Memory B cell (primary cell): ENCODE results near the gene SSTR5.

Experiments
- ATAC-seq: fragments of 150-1000 bp; cut with Tn5 transposase; 2 replicates; pipeline ENCODE4 v1.10.0; 2021; ENCODE audit warnings: low read depth, mild to moderate bottlenecking, moderate library complexity
- DNase-seq, 2 donors: peaks; one replicate each; pipeline ENCODE4 v3.0.0; 2022; ENCODE audit warnings: low spot score in 2 of 2
- H3K27ac Mint-ChIP-seq: one replicate; pipeline ENCODE4 v1.8.0; 2022; ENCODE audit warnings: mild to moderate bottlenecking, moderate library complexity, mixed read lengths
- H3K27me3 Mint-ChIP-seq: one replicate; pipeline ENCODE4 v1.8.0; 2022; ENCODE audit warnings: mixed read lengths
- H3K36me3 Mint-ChIP-seq: one replicate; pipeline ENCODE4 v1.8.0; 2022; ENCODE audit warnings: mild to moderate bottlenecking, mixed read lengths
- H3K4me1 Mint-ChIP-seq: one replicate; pipeline ENCODE4 v1.8.0; 2022; ENCODE audit warnings: mixed read lengths
- H3K4me3 Mint-ChIP-seq: one replicate; pipeline ENCODE4 v1.8.0; 2022; ENCODE audit warnings: mild to moderate bottlenecking, moderate library complexity, mixed read lengths
- H3K9me3 Mint-ChIP-seq: one replicate; pipeline ENCODE4 v1.8.0; 2022; ENCODE audit warnings: mixed read lengths

The SSTR5 gene

GRCh38 chr16:1100084-1100800, 27.7 kb downstream of the SSTR5 start:
- DNase-seq (no peak), ATAC-seq (no peak)
- no peaks in the 10 kb centered on the region for H3K36me3 Mint-ChIP-seq
- H3K9me3 Mint-ChIP-seq: no peaks in the 10 kb centered on the region
- no peak overlapping the region for H3K4me3 Mint-ChIP-seq
- H3K27ac Mint-ChIP-seq: no peak overlapping the region
- H3K27me3 Mint-ChIP-seq: peaks cover 3% of the 10 kb centered on the region
- no peaks in the 10 kb centered on the region for H3K4me1 Mint-ChIP-seq

- peaks cover 6% of the 10 kb centered on the region for H3K27me3 Mint-ChIP-seq
- no peak overlapping the region for H3K4me3 Mint-ChIP-seq
- H3K36me3 Mint-ChIP-seq: no peaks in the 10 kb centered on the region
- DNase-seq: no peak
- H3K9me3 Mint-ChIP-seq: no peaks in the 10 kb centered on the region
- H3K4me1 Mint-ChIP-seq: peaks cover 4% of the 10 kb centered on the region
- no peak for ATAC-seq
- no peak overlapping the region for H3K27ac Mint-ChIP-seq
Measured at GRCh38 chr16:1101133-1101532, 28.6 kb downstream of the SSTR5 start.

DNA sequence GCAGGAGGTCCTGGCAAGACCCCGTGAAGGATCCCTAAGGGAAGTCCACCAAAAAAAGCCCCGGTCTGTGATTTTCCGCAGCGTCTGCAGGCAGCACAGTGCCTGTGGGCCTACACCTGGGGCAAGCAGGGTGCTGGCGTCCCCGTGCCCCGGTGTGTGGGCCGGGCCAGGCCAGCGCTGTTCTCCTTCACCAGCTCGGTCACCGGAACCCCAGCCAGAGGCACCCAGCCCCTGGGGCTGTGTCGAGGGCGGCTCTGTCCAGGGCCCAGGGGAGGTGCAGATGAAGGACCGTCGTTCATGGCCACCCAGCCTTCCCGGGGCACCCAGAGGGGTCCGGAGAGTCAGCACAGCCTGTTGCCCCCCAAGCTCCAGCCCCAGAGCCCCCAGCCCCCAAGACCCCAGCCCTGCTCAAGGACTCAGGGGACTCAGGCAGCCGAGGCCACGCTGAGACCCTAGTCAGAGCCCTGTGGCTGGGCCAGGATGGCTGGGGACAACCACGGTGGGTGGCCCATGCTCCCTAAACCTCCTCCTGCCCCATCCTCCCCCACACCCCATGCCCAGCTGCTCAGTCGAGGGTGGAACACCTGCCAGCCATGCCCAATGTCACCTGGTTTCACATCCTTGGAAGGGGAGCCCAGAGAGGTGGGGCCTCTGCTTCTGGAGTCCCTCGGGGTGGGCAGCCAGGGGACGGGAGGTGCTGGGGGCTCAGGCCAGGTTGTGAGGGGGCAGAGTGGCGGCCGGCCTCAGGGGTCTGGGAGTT, 29.2 kb downstream of the SSTR5 start:
- Mint-ChIP-seq H3K9me3 (no peaks in the 10 kb centered on the region), H3K36me3 (no peaks in the 10 kb centered on the region), H3K4me3 (no peak overlapping the region), H3K4me1 (peaks cover 4% of the 10 kb centered on the region), H3K27ac (no peak overlapping the region), H3K27me3 (peaks cover 6% of the 10 kb centered on the region)
- ATAC-seq (no peak), DNase-seq (no peak)

DNA sequence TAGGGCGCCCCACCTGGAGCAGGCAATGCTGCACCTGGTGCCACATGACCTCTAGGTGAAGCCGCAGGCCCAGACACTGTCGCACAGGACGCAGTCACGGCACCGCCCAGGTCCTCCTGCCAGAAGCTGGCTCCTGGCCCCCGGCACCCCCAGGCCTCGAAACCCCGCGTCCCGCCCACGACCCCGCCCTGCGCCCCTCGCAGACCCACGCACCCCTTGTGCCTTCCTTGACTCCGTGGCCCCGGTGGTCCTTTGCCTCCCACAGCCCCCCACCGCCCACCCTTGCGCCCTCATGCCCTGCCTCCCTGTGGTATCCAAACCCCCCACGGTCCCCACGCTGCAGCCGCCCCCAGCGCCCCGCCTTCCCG, 29.8 kb downstream of the SSTR5 start:
- Mint-ChIP-seq H3K4me1 (peaks cover 4% of the 10 kb centered on the region), H3K4me3 (no peak overlapping the region), H3K27me3 (peaks cover 6% of the 10 kb centered on the region), H3K27ac (no peak overlapping the region), H3K36me3 (no peaks in the 10 kb centered on the region), H3K9me3 (no peaks in the 10 kb centered on the region)
- ATAC-seq (no peak), DNase-seq (no peak)

DNA sequence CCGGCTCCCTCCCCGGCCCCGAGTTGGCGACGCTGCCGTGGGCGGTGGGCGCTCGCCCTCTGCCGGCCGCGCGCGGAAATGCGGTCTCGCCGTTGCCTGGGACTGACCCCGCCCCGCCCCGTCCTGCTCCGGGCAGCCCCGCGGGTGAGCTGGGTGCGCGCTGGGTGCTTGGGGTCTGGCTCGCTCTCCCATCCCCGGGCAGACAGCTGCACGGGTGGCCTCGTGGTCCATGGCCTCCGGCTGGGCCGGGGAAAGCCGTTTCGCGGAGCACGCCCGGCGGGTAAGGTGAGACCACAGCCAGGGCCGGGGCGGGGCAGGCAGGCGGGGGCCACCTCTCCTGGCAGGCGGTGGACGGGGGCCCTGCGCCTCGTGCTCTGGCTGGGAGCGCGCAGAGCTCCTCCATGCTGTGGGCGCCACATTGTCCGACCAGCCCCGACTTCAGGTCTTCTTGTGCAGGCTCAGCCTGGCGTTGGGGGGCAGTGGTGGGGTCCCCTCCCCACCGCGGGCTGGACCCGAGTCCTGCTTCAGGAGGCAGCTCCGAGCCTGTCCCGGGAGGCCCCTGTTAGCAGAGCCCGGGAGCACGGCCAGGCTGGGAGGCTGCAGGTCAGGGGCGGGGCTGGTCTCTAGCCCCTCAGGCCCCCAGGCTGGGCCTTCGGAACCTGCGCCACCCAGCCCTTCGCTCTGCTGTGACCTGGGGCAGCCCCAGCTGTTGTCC, 30.5 kb downstream of the SSTR5 start:
- no peaks in the 10 kb centered on the region for H3K9me3 Mint-ChIP-seq
- no peak overlapping the region for H3K4me3 Mint-ChIP-seq
- H3K4me1 Mint-ChIP-seq: peaks cover 4% of the 10 kb centered on the region
- peak; percentile 84 for ATAC-seq
- no peak overlapping the region for H3K27ac Mint-ChIP-seq
- H3K27me3 Mint-ChIP-seq: peaks cover 6% of the 10 kb centered on the region
- peak; percentile 70 to 84 for DNase-seq
- H3K36me3 Mint-ChIP-seq: no peaks in the 10 kb centered on the region

DNA sequence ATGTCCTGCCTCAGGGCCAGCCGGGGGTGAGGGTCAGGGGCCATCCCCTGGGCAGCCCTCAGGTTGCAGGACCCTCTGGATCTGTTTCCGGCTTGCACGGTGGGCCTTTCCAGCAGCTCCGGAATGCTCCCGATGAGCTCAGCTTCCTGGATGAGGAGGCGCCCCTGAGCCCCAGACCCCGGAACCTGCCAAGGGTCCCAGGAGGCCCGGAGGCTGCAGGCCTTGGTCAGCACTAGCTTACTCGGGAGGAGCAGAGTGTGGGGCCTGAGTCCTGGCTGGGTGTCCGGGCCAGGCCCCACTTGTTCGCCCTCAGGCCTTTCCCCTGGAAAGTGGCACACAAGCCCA, 31.1 kb downstream of the SSTR5 start:
- no peak for DNase-seq

DNA sequence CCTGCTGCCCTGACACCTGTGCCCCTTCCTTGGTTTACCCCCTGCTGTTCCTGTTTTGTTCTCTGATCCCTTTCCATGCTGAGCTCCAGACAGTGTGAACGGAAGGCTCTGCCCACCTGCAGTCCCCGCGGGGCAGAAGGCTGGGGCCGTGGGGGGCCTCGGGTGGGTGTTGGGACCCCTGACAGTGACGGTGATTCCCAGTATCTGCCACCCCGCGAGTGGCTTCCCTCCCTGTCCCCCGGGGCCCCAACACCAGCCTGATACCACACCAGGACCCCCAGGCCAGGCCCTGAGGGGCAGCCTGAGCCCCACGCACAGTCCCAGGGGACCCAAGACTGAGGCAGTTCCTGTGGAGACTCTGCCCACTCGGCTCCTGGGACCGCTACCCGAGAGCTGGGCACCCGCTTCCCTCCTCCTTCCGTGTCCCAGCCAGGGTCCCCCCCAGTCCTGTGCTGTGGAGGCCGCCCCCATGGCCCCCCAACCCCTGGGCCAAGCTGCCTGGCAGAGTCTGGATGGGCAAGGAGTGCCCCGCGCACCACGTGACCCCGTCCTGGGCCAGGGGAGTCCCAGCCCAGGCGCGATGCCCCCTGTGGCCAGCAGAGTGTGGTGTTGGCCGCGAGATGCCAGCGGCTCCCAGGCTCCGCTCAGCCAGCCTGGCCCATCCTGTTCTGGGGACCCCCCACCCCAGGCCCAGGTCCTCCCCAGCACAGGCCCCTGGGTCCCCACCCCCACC, 33.5 kb downstream of the SSTR5 start:
- Mint-ChIP-seq H3K27me3 (peaks cover 9% of the 10 kb centered on the region), H3K4me1 (peaks cover 7% of the 10 kb centered on the region)

More for the DNA sequence above, 31.1 kb downstream of the SSTR5 start:
- Mint-ChIP-seq H3K27me3 (peaks cover 6% of the 10 kb centered on the region), H3K27ac (no peak overlapping the region), H3K9me3 (no peaks in the 10 kb centered on the region), H3K36me3 (no peaks in the 10 kb centered on the region), H3K4me1 (peaks cover 4% of the 10 kb centered on the region), H3K4me3 (no peak overlapping the region)
- no peak for ATAC-seq

DNA sequence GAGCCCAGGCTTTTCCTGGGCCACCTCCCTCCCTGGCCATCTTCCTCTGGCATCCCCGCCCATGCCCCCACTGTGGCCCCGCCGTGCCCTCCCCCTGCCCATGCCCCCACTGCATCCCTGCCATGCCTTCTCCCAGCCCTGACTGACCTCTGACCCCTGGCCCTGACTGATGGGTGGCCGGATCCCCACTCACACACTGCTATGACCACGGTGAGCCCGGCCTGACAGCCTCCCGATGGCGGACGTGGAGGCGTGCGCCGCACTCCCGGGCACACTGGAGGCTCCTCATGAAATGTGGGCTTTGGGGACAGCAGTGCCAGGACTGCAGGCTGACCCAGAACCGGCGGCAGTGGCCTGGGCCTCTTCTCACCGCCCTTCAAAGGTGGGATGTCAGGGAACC, 34.1 kb downstream of the SSTR5 start:
- Mint-ChIP-seq H3K36me3 (peaks cover 2% of the 10 kb centered on the region), H3K9me3 (peaks cover 2% of the 10 kb centered on the region), H3K4me1 (peaks cover 7% of the 10 kb centered on the region), H3K27me3 (peaks cover 9% of the 10 kb centered on the region), H3K4me3 (no peak overlapping the region), H3K27ac (no peak overlapping the region)
- no peak for DNase-seq
- no peak for ATAC-seq

More for the DNA sequence above, 33.5 kb downstream of the SSTR5 start:
- H3K36me3 Mint-ChIP-seq: peaks cover 2% of the 10 kb centered on the region
- ATAC-seq (peak; percentile 55), DNase-seq (no peak)
- H3K27ac Mint-ChIP-seq: no peak overlapping the region
- no peak overlapping the region for H3K4me3 Mint-ChIP-seq
- peaks cover 2% of the 10 kb centered on the region for H3K9me3 Mint-ChIP-seq

DNA sequence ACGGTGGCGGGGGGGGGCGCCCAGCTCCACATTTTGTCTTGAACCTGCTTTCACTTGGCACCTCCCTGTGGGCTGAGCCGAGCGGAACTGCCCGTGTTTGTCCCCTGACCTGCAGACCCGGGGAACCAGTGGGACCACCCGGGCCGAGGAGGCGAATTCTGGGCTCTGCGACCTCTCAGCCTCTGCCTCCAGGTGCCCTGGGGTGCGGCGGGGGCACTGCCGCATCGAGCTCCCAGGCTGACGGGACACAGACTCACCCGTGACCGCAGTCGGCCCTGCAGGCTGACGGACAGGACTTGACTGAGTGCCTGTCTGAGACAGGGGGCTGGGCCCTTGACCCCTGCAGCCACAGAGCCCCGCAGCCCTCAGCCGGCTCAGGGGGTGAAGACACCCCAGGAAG, 34.6 kb downstream of the SSTR5 start:
- peaks cover 9% of the 10 kb centered on the region for H3K27me3 Mint-ChIP-seq
- no peak for DNase-seq

DNA sequence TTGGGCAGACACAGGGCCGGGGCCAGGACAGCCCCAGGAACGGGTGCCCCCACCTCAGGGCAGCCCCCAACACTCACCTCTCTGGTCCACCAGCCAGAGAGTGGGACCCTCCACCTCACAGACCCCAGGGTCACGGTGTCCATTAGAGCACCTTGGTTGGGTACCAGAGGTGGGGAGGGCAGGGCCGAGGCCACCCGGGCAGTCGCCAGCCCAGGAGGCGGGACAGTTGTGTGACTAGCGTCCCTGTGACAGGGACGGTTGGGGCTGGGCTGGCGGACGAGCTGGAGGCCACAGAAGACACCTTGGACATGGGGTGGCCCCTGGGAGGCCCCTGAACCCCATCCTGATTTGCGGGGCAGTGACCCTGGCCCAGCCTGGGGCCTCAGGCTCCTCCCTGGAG, 35.2 kb downstream of the SSTR5 start:
- Mint-ChIP-seq H3K4me3 (no peak overlapping the region), H3K4me1 (peaks cover 7% of the 10 kb centered on the region), H3K36me3 (peaks cover 2% of the 10 kb centered on the region), H3K27ac (no peak overlapping the region), H3K9me3 (peaks cover 2% of the 10 kb centered on the region), H3K27me3 (peaks cover 9% of the 10 kb centered on the region)
- DNase-seq: no peak
- no peak for ATAC-seq

More for the DNA sequence above, 34.6 kb downstream of the SSTR5 start:
- no peak overlapping the region for H3K4me3 Mint-ChIP-seq
- H3K36me3 Mint-ChIP-seq: peaks cover 2% of the 10 kb centered on the region
- peaks cover 2% of the 10 kb centered on the region for H3K9me3 Mint-ChIP-seq
- no peak for ATAC-seq
- H3K27ac Mint-ChIP-seq: no peak overlapping the region
- peaks cover 7% of the 10 kb centered on the region for H3K4me1 Mint-ChIP-seq

GRCh38 chr16:1108299-1109252, 36.0 kb downstream of the SSTR5 start:
- H3K4me3 Mint-ChIP-seq: no peak overlapping the region

GRCh38 chr16:1109648-1110047, 37.1 kb downstream of the SSTR5 start:
- DNase-seq (no peak), ATAC-seq (no peak)
- Mint-ChIP-seq H3K4me3 (no peak overlapping the region), H3K27me3 (peaks cover 13% of the 10 kb centered on the region), H3K4me1 (peaks cover 7% of the 10 kb centered on the region), H3K27ac (no peak overlapping the region), H3K36me3 (peaks cover 2% of the 10 kb centered on the region), H3K9me3 (peaks cover 2% of the 10 kb centered on the region)

More at GRCh38 chr16:1108299-1109252, 36.0 kb downstream of the SSTR5 start:
- no peak for DNase-seq
- Mint-ChIP-seq H3K27ac (no peak overlapping the region), H3K36me3 (peaks cover 2% of the 10 kb centered on the region), H3K4me1 (peaks cover 7% of the 10 kb centered on the region), H3K9me3 (peaks cover 2% of the 10 kb centered on the region), H3K27me3 (peaks cover 9% of the 10 kb centered on the region)
- no peak for ATAC-seq
